Measurements from ENCODE around the gene CALCR. TPM values are rescaled to one million over a fixed set of nuclear protein-coding genes. Genes with fewer than 3 reads are reported as not detected.

CALCR gene

DNA sequence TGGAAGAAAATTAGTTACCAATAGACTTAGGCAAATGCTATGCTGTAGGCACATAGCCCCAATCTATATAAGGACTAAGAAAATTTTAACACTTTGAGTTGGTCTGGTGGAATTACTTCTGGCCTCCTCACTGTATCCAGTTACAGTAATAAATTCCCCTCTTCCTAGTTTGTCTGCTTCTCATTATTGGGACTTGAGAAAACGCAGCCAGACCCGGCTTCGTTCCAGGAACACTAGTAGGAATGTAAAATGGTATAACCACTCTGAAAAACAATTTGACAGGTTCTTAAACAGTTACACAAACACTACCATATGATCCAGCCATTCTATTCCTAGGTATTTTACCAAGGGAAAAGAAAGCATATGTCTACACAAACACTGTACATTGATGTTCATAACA, 192.2 kb downstream of the CALCR start:
- H3K4me1 ChIP-seq (ENCODE audit: control insufficient read depth, insufficient read depth, low read length): no peaks in the 10 kb centered on the region
- H3K36me3 ChIP-seq (ENCODE audit: insufficient read depth, low read length): no peaks in the 10 kb centered on the region
- H3K4me3 ChIP-seq (ENCODE audit: low read length): no peak overlapping the region
- H3K9ac ChIP-seq (ENCODE audit: low read depth, low read length): no peak overlapping the region
- H3K4me2 ChIP-seq (ENCODE audit: low read length): no peak overlapping the region
- H3K9me3 ChIP-seq (replicated peaks; ENCODE audit: low read length): no peaks in the 10 kb centered on the region
- H3K27me3 ChIP-seq (ENCODE audit: control insufficient read depth, insufficient read depth, low read length): peaks cover 25% of the 10 kb centered on the region

DNA sequence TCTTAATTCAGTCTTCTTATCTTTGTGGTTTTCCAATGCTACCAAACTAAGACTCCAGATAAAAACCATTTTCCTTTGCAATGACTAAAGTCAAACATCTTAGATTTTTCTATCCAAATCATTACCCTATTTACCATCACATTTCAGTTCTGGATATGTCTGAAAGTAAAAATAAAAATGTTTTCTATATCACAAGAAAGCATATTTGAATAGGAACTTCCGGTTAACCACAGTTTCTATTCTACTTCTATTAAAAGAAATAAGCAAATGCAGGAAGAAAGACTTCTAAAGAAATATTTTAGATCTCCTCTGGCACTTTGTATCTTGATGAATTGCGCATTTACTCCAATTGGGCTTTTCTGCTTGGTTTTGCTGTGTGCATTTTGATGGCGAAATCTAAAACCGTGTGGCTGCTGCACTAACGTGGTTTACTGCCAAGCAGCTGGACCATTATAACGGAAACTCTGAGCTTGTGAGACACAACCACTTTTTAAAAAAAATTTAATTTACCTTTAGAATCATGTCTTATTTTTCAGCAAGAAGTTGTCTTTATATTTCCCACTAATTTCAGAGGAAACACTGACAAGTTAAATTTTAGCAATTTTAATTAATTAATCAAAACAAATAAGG, 196.3 kb downstream of the CALCR start:
- peaks cover 9% of the 10 kb centered on the region for H3K27me3 ChIP-seq (ENCODE audit: control insufficient read depth, insufficient read depth, low read length)
- no peaks in the 10 kb centered on the region for H3K36me3 ChIP-seq (ENCODE audit: insufficient read depth, low read length)
- H3K4me3 ChIP-seq (ENCODE audit: low read length): no peak overlapping the region
- no peaks in the 10 kb centered on the region for H3K9me3 ChIP-seq (replicated peaks; ENCODE audit: low read length)
- no peak overlapping the region for H3K4me2 ChIP-seq (ENCODE audit: low read length)
- H3K9ac ChIP-seq (ENCODE audit: low read depth, low read length): no peak overlapping the region
- no peaks in the 10 kb centered on the region for H3K4me1 ChIP-seq (ENCODE audit: control insufficient read depth, insufficient read depth, low read length)

DNA sequence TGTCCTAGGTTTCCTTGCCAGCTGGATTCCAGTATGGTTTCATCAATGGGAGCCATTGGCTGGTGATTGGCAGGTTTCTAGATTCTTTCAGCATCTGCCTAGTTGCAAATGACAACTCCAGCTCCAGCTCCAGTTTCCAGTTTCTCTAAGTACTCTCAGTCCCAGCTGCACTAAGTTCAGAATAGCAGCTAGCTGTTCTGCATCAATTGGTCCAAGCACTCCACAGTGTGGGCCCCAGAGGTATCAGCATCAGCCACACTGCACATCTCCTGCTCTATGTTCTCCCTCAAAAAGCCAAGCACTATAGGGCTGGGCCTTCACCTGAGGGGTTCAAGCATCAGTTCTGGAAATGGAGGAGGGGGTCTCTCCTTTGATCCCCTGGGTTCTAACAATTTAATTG, 198.9 kb downstream of the CALCR start:
- H3K9me3 ChIP-seq (replicated peaks; ENCODE audit: low read length): no peaks in the 10 kb centered on the region
- H3K36me3 ChIP-seq (ENCODE audit: insufficient read depth, low read length): no peaks in the 10 kb centered on the region
- H3K4me3 ChIP-seq (ENCODE audit: low read length): no peak overlapping the region
- peaks cover 9% of the 10 kb centered on the region for H3K27me3 ChIP-seq (ENCODE audit: control insufficient read depth, insufficient read depth, low read length)
- no peaks in the 10 kb centered on the region for H3K4me1 ChIP-seq (ENCODE audit: control insufficient read depth, insufficient read depth, low read length)
- H3K4me2 ChIP-seq (ENCODE audit: low read length): no peak overlapping the region
- no peak overlapping the region for H3K9ac ChIP-seq (ENCODE audit: low read depth, low read length)

Small RNAs within 50 kb of the gene (small RNA-seq; reads per million reads assigned to genes)
- not detected for gene MIR489
- gene MIR653: not detected
